Measurements from ENCODE around the gene DECR2. TPM values are rescaled to one million over a fixed set of nuclear protein-coding genes. Genes with fewer than 3 reads are reported as not detected.

DECR2 gene
- total and polyA plus RNA-seq, 9 of the 15 experiments (the other 6 are each of a cell fraction or from before 2014, with no cell fraction given): 1.0 to 31.9 (median 10.3) TPM

DNA sequence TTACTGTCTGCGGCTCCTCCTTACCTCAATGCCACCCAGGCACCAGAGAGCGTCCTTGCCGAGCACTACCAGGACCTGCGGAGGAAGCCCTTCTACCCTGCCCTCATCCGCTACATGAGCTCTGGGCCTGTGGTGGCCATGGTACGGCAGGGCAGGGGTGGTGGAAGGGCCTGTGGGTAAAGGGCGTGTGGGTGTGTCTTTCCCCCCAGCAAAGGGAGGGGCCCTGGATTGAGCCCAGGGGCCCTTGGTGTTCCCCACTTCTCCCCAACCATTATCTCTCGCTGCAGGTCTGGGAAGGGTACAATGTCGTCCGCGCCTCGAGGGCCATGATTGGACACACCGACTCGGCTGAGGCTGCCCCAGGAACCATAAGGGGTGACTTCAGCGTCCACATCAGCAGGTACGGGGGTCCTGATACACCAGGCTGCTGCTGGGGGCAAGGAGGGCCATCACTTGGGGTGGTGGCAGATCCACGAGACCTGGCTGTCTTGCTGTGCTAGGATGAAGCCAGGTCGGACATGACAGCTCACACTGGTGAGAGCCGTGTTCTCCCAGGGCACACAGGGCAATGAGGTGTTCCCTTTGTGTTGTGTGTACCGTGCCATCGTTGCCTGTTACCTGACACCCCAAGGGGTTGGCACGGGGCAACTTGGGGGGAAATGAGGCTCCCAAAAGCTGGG, 2.2 kb upstream of the DECR2 start:
- in situ Hi-C loops (cut with MboI): loop anchor here (10.0 kb wide), 1 partner anchor 275 kb away; the partner anchor contains the start of gene RHBDL1
- WGBS (ENCODE audit: insufficient coverage, low coverage, missing lambda C conversion rate): 64% methylated on average over 14 of the region's 22 CpGs
- no TSS peak for BruUV-seq (replicated peaks)
- no peak overlapping the region for H2AFZ ChIP-seq (ENCODE audit: low read depth, low read length)
- H3K27me3 ChIP-seq (ENCODE audit: control insufficient read depth in 2 of 2, insufficient read depth in 2 of 2, low read length in 2 of 2): no peaks in the 10 kb centered on the region
- DNase-seq (ENCODE audit: extremely low read depth in 1 of 4, low spot score in 3 of 4) (peak in 1 of 4 experiments; percentile 59), ATAC-seq (no peak), FAIRE-seq (no peak)
- H3K4me1 ChIP-seq (replicated peaks in 1 of 2; ENCODE audit: control insufficient read depth in 2 of 2, insufficient read depth in 2 of 2, low read length in 2 of 2): peaks cover 29 to 66% of the 10 kb centered on the region in 2 experiments
- peak overlapping the region; percentile 74 for H3K4me2 ChIP-seq (ENCODE audit: insufficient read depth, low read length)
- no peaks in the 10 kb centered on the region for H4K20me1 ChIP-seq (replicated peaks; ENCODE audit: control insufficient read depth, insufficient read depth, low read length)
- H3K9ac ChIP-seq (ENCODE audit: insufficient read depth in 1 of 2, low read depth in 2 of 2, low read length in 2 of 2): peak overlapping the region; percentile 74 to 95
- peaks cover 64% of the 10 kb centered on the region for H3K79me2 ChIP-seq (ENCODE audit: control insufficient read depth, insufficient read depth, low read length)
- CTCF ChIA-PET (ENCODE audit: low intra/inter-chr PET ratio): interaction anchor here (0.6 kb wide), 1 partner anchor 28 kb away, joined by 3 read pairs; no protein-coding TSS in a partner anchor
- H3K4me3 ChIP-seq: 0 out of 2 replicates have a peak overlapping the region, but pooled peaks have one; percentile 10
- peak overlapping the region; percentile 73 for H3K27ac ChIP-seq (ENCODE audit: extremely low read depth, low read depth, low read length)
- peaks cover 24% of the 10 kb centered on the region for H3K36me3 ChIP-seq (ENCODE audit: control insufficient read depth, insufficient read depth, low read length)
- POLR2A ChIA-PET: interaction anchor here (0.5 to 2.4 kb wide), 5 partner anchors 11 to 132 kb away, joined by 3 to 7 read pairs (median 3); no protein-coding TSS in a partner anchor
- H3K9me1 ChIP-seq (ENCODE audit: control insufficient read depth, insufficient read depth, low read length): no peaks in the 10 kb centered on the region
- H3K9me3 ChIP-seq (replicated peaks; ENCODE audit: control insufficient read depth, insufficient read depth, low read depth, low read length): no peaks in the 10 kb centered on the region
- intact Hi-C loops (cut with micrococcal nuclease): loop anchor here (5.0 to 10.0 kb wide), 3 partner anchors 85 to 283 kb away; partner anchors contain the start of genes JMJD8, RHOT2 and STUB1
- TF ChIP-seq ZEB2 (IDR thresholded peaks at IDR 0.05) (no peak), ZNF780A (CRISPR knock-in tag; IDR thresholded peaks at IDR 0.05) (no peak), NFATC3 (IDR thresholded peaks at IDR 0.05) (no peak), ZFP36 (IDR thresholded peaks at IDR 0.05; ENCODE audit: low read depth, low read length, partially characterized antibody) (no peak), NEUROD1 (IDR thresholded peaks at IDR 0.05; ENCODE audit: borderline replicate concordance, low read depth, low read length, partially characterized antibody) (no peak), NONO (IDR thresholded peaks at IDR 0.05; ENCODE audit: low read depth in 2 of 2, low read length in 1 of 2) (no peak), ZSCAN32 (CRISPR knock-in tag; IDR thresholded peaks at IDR 0.05) (no peak), SRSF9 (IDR thresholded peaks at IDR 0.05; ENCODE audit: borderline replicate concordance, low read depth, low read length) (no peak), KLF13 (tag; IDR thresholded peaks at IDR 0.05; ENCODE audit: borderline replicate concordance, low read depth) (no peak), POLR2G (IDR thresholded peaks at IDR 0.05; ENCODE audit: low read depth, low read length) (peak; percentile 4; the same call in 1 of the 2 replicates), GABPB1 (CRISPR knock-in tag; IDR thresholded peaks at IDR 0.05) (no peak), SMAD2 (IDR thresholded peaks at IDR 0.05; ENCODE audit: low read depth, low read length) (no peak)
- TF ChIP-seq, protein P1, sequence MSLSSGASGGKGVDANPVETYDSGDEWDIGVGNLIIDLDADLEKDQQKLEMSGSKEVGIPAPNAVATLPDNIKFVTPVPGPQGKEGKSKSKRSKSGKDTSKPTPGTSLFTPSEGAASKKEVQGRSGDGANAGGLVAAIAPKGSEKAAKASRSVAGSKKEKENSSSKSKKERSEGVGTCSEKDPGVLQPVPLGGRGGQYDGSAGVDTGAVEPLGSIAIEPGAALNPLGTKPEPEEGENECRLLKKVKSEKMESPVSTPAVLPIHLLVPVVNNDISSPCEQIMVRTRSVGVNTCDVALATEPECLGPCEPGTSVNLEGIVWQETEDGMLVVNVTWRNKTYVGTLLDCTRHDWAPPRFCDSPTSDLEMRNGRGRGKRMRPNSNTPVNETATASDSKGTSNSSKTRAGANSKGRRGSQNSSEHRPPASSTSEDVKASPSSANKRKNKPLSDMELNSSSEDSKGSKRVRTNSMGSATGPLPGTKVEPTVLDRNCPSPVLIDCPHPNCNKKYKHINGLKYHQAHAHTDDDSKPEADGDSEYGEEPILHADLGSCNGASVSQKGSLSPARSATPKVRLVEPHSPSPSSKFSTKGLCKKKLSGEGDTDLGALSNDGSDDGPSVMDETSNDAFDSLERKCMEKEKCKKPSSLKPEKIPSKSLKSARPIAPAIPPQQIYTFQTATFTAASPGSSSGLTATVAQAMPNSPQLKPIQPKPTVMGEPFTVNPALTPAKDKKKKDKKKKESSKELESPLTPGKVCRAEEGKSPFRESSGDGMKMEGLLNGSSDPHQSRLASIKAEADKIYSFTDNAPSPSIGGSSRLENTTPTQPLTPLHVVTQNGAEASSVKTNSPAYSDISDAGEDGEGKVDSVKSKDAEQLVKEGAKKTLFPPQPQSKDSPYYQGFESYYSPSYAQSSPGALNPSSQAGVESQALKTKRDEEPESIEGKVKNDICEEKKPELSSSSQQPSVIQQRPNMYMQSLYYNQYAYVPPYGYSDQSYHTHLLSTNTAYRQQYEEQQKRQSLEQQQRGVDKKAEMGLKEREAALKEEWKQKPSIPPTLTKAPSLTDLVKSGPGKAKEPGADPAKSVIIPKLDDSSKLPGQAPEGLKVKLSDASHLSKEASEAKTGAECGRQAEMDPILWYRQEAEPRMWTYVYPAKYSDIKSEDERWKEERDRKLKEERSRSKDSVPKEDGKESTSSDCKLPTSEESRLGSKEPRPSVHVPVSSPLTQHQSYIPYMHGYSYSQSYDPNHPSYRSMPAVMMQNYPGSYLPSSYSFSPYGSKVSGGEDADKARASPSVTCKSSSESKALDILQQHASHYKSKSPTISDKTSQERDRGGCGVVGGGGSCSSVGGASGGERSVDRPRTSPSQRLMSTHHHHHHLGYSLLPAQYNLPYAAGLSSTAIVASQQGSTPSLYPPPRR (CRISPR knock-in tag; IDR thresholded peaks at IDR 0.05; ENCODE audit: borderline replicate concordance): no peak
- TF ChIP-seq, protein P2, sequence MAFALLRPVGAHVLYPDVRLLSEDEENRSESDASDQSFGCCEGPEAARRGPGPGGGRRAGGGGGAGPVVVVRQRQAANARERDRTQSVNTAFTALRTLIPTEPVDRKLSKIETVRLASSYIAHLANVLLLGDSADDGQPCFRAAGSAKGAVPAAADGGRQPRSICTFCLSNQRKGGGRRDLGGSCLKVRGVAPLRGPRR (CRISPR knock-in tag; IDR thresholded peaks at IDR 0.05): no peak

Measured in K562 (cell line).